ENCODE results near the gene CLUH.

GRCh38 chr17:2709183-2709661, 2.3 kb downstream of the CLUH start:
- TF ChIP-seq POLR2A (IDR thresholded peaks at IDR 0.05) (peak; percentile 61), CTCF (IDR thresholded peaks at IDR 0.05) (peak in 1 of 4 experiments; percentile 8), POLR2AphosphoS5 (IDR thresholded peaks at IDR 0.05) (peak; percentile 25)

Data from prostate gland (tissue), 2 donors.